Sigmoid colon (tissue), 4 donors: ENCODE measurements around the gene SND1.

Experiments
- EP300 ChIP-seq, 4 donors: sonication (generic); formaldehyde crosslinking; IDR thresholded peaks; one replicate each; pipeline ENCODE4 v1.6.1; 2017; ENCODE audit warnings: antibody characterized with exemption in 4 of 4
- POLR2A ChIP-seq, 2 donors: fragments of 450-650 bp; IDR thresholded peaks; one replicate each; pipeline ENCODE4 v1.6.1; 2016; ENCODE audit warnings: antibody characterized with exemption in 2 of 2, mild to moderate bottlenecking in 2 of 2, moderate library complexity in 2 of 2
- POLR2AphosphoS5 ChIP-seq, 4 donors: sonication (generic); formaldehyde crosslinking; IDR thresholded peaks; one replicate each; pipeline ENCODE4 v1.6.1; 2017; ENCODE audit warnings: antibody characterized with exemption in 4 of 4
- TF ChIP-seq, protein P1 (sequence below), 4 experiments: fragments of 450-650 bp in 3 of 4; fragments of 200-600 bp in 1 of 4; IDR thresholded peaks; one replicate each; pipeline ENCODE4 v1.5.1; 2016 to 2019; ENCODE audit warnings: antibody characterized with exemption in 4 of 4, mild to moderate bottlenecking in 3 of 4, moderate library complexity in 2 of 4

GRCh38 chr7:127934711-127935110 lies 282.7 kb downstream of the SND1 start:
- TF ChIP-seq, protein P1, sequence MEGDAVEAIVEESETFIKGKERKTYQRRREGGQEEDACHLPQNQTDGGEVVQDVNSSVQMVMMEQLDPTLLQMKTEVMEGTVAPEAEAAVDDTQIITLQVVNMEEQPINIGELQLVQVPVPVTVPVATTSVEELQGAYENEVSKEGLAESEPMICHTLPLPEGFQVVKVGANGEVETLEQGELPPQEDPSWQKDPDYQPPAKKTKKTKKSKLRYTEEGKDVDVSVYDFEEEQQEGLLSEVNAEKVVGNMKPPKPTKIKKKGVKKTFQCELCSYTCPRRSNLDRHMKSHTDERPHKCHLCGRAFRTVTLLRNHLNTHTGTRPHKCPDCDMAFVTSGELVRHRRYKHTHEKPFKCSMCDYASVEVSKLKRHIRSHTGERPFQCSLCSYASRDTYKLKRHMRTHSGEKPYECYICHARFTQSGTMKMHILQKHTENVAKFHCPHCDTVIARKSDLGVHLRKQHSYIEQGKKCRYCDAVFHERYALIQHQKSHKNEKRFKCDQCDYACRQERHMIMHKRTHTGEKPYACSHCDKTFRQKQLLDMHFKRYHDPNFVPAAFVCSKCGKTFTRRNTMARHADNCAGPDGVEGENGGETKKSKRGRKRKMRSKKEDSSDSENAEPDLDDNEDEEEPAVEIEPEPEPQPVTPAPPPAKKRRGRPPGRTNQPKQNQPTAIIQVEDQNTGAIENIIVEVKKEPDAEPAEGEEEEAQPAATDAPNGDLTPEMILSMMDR (IDR thresholded peaks at IDR 0.05), result no peak
- no peak for TF ChIP-seq POLR2A (IDR thresholded peaks at IDR 0.05)
- TF ChIP-seq EP300 (IDR thresholded peaks at IDR 0.05), result no peak
- peak in 1 of 4 donors; percentile 16 for TF ChIP-seq POLR2AphosphoS5 (IDR thresholded peaks at IDR 0.05)
